ENCODE data around the gene ATXN7L1.
"Not testable (repeated sequence)": the region's sequence is repeated elsewhere in the genome, so short reads cannot be mapped to it uniquely, and the experiment has no call there.

Gene ATXN7L1

DNA sequence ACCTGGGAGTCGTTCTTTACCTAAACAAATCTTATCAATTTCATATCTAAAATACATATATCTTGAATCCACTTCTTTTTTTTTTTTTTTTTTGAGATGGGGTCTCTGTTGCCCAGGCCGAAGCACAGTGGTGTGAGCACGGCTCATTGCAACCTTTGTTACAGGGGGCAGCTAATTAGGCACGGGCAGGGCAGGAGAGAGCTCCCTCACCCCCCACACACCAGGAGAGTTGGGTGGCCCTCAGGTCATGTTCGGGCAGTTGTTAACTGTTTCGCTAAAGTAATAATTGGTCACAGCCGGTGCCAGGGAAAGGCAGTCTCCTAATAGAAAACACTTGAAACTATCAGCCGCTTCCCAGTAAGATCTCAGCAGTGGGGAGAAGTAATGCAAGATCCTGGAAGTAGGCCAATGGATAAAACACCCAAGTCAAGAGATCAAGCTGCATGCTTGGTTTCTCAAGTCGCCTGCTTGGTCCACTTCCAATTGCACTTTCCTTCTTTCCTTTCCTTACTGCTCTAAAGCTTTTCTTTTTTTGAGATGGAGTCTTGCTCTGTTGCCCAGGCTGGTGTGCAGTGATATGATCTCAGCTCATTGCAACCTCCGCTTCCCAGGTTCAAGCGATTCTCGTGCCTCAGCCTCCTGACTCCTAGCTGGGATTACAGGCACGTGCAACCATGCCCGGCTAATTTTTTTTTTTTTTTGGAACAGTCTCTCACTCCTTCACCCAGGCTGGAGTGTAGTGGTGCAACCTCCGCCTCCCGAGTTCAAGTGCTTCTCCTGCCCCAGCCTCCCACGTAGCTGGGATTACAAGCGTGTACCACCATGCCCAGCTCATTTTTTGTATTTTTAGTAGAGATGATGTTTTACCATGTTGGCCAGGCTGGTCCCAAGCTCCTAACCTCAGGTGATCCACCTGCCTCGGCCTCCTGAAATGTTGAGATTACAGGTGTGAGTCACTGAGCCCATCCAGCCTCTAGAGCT, 273.8 kb downstream of the ATXN7L1 start:
- DNase-seq, result no peak

DNA sequence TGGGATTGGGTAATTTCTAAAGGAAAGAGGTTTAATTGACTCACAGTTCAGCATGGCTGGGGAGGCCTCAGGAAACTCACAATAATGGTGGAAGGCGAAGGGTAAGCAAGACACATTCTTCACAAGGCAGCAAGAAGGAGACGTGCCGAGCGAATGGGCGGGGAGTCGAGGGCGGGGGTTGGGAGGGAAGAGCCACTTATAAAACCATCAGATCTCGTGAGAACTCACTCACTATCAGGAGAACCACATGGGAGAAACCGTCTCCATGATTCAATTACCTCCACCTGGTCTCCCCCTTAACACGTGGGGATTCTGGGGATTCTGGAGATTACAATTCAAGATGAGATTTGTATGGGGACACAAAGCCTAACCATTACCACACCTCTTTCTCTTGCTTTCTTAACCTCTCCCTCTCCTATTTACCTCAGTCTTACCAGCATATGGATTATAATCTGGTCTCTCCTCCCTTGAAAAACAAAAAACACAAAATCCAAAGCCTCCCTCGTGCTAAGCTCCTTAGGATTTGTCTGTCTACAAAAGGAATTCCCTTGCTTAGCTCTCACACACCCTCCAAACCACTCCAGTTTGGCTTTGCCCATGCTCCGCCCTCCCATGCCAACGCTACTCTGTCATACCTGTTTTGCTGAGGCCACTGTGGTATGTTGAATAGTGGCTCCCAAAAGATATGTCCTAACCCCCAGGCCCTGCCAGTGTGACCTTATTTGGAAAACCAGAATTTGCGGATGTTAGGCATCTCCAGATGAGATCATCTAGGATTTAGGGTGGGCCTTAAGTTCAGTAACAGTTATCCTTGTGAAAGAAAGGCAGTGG, 275.5 kb downstream of the ATXN7L1 start:
- DNase-seq, result no peak

DNA sequence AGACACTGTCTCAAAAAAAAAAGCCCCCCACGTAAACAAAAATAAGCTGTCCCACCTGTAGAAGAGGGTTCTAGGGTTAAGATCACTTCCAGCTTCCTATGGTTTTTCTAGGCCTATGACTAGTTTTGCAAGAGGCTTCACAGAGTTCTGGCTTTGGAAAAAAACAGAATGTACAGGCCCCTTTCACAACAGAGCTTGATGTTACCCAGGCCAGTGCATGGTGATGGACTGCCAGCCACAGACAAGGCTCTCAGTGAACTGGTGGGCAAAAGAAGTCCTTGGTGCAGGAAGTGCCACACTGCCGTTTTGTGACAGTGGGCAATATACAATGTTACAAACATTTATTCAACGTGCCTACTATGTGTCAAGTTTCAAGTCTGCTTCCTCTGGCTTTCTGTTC, 276.8 kb downstream of the ATXN7L1 start:
- DNase-seq, result no peak

DNA sequence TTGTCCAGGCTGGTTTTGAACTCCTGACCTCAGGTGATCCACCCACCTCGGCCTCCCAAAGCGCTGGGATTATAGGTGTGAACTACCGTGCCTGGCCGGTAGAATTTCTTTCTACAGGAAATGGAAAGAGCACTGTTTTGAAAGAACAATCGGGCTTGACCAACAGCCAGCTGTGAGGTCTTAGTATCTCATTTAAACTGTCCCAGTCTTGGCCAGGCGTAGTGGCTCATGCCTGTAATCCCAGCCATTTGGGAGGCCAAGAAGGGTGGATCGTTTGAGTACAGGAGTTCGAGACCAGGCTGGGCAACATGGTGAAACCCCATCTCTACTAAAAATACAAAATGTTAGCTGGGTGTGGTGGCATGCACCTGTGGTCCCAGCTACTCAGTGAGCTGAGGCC, 277.3 kb downstream of the ATXN7L1 start:
- DNase-seq, result not testable (repeated sequence)

DNA sequence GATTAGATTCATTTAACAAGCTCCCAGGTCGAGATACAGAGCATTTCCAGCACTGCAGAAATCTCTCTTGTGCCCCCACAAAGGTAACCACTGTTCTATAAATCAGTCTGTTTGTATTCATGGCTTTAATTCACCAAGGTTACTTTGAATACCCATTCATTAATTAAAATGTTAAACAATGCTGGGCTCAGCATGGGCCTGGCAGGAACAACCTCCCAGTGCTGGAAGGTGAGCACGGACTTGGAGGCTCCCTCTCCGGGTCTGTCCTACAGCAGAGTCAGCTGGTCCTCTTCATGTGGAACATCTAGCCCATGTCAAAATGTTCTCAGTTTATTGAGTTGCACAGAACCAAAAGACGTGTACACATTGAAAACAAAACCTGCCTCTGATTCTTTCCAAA, 279.5 kb downstream of the ATXN7L1 start:
- no peak for DNase-seq

DNA sequence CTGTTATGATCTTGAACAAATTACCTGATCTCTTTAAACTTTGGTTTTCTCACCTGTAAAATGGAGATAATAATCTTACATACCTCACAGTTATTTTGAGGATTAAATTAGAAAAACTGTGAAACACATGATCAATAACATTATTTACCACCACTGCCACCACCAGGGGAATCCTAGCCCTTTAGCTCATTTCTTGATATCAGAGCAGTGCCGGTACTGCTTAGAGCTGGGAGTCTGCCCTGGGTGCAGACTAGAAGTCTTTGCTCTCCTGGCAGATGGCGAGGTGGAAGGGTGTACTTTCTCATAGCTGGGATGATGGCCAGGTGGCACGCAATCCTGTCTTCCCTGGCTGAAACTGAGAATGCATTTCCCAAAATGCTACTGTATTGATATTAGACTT, 282.4 kb downstream of the ATXN7L1 start:
- DNase-seq, result no peak

DNA sequence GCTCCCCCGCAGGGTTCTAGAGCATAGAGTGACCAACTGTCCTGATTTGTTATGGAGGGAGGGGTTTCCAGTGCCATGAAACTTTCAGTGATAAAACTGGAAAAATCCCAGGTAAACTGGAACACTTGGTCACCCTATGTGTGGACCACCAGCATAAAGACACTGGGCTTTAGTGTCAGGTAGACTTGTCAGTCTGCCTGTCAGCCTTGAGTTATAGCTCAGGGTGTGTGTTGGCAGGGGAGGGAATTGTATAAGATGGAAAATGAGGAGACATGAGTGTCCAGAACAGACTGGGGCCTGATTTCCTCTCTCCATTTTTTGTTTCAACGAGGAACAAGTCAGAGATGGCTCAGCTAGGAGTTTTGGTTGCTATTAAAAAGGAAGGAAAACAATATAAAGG, 284.9 kb downstream of the ATXN7L1 start:
- DNase-seq, result no peak

DNA sequence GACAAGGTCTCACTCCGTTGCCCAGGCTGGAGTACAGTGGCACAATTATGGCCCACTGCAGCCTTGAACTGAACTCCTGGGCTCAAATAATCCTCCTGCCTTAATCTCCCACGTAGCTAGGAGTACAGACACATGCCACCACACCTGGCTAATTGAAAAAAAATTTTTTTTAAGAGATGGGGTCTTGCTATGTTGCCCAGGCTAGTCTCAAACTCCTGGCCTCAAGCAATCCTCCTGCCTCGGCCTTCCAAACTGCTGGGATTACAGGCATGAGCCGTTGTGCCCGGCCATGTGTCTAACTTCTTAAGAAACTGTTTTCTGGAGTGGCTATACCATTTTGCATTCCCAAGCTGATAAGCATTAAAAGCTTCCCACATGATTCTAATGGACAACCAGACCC, 285.6 kb downstream of the ATXN7L1 start:
- no peak for DNase-seq

DNA sequence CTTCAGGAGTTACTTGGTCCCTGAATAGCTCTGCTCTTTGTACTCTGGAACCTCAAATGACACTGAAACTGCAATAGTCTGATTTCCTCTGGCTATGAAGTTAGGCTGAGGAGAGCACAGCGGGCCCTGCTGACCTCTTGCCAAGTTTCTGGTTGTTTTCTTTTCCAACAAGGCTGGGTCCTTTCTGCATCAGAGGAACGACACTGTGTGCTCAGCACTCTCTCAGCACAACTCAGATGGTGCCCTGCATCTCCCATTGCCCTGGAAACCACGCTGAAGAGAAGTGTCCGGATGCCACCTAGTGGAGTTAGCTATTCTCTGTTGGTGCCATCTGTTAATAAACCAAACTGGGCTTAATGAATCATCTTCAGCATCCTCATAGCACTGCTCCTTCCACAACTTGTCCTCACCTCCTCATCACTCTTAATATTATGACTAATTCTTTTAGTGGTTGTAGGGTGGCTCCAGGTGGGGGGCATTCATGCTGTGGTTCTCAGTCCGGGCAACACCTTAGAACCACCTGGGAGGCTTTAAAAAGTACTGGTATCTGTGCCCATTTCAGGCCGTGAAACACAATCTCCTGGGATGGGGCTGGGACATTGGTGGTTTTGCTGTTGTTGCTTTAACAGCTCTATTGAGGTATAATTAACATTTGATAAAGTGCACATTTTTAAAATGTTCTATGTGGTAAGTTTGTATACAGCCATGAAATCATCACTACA, 286.9 kb downstream of the ATXN7L1 start:
- DNase-seq, result peak; percentile 63

DNA sequence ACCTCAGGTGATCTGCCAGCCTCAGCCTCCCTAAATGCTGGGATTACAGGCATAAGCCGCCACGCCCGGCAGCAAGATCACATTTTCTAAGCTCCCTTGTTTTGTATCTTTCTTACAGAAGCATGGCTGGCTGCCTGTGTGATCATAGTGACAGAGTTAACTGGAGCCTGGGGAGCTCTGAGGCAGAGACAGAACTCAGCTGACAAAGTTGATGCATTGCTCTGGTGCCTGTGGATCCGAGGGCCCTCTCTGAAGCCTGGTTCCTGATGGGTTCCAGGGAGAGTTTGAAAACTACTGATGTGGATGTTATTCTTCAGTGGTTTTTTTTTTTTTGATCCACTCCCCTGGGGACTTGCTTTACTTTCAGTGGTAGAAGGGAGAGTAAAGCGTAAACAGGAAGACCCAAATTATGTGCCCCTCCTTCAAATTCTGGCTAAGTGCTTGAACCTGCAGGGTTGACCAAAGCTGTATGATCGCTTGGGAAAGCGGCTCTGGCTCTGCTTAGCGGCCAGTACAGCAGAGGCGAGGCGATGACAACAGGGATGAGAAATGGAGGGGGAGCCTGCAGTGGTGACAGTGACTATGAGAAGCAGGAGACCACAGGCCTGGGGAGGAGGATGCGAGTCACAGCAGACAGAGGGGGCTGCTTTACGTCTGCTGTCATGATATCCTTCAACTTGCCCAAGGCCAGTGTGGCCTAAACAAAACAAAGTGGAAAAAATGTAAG, 288.3 kb downstream of the ATXN7L1 start:
- DNase-seq, result no peak

DNA sequence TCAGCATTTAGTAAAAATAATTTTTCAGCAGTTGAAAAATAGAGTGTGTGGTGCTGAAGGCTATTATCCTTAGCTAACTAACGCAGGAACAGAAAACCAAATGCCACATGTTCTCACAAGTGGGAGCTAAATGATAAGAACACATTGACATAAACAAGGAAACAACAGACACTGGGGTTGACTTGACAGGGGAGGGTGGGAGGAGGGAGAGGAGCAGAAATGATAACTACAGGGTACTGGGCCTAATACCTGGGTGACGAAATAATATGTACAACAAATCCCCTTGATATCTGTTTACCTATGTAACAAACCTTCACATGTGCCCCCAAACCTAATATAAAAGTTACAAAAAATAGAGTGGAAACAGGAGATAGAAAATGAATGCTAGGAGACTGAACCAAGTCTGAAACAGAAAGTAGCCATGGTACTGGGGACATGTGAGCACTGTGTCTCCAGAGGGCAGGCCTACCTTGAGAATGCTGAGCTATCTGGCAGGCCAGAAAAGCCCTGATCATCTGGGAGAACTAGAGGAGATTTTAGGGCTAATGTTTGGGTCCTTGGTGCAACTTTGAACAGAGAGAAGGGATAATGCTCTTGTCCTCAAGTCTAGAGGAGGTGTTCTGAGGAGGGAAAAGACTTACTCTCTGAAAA, 290.4 kb downstream of the ATXN7L1 start:
- no peak for DNase-seq

DNA sequence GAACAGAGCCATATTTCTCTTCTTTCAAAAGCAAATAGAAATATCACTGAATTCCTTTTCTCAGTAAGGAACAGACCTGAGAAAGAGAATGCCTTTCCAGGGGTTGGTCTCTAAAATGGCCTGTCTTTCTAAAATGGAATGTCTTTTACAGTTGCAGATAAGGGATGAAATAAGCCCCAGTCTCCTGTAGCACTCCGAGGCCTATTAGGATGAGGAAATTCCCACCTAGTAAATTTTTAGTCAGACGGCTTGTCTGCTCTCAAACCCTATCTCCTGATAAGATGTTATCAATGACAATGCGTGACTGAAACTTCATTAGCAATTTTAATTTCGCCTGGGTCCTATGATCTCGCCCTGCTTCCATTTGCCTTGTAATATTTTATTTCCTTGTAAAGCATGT, 292.2 kb downstream of the ATXN7L1 start:
- no peak for DNase-seq

DNA sequence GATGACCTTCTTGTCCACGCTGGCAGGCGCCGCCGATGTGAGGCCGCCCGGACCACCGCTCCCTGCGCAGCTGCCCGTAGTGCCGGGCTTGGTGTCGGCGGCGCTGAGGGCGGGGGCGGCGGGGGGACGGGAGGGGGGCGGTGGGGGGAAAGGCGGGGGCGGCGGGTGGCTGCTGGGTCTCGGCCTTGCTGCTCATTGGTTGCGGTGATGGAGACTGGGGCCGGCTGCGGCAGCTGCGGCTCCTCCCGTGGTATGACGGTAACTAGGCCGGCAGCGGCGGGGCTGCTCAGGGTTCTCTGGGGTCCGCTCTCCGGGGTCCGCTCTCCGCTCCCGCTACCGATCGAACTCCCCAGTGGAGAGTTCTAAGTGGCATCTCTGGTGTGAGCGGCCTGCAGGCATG, 293.3 kb downstream of the ATXN7L1 start:
- DNase-seq, result no peak

DNA sequence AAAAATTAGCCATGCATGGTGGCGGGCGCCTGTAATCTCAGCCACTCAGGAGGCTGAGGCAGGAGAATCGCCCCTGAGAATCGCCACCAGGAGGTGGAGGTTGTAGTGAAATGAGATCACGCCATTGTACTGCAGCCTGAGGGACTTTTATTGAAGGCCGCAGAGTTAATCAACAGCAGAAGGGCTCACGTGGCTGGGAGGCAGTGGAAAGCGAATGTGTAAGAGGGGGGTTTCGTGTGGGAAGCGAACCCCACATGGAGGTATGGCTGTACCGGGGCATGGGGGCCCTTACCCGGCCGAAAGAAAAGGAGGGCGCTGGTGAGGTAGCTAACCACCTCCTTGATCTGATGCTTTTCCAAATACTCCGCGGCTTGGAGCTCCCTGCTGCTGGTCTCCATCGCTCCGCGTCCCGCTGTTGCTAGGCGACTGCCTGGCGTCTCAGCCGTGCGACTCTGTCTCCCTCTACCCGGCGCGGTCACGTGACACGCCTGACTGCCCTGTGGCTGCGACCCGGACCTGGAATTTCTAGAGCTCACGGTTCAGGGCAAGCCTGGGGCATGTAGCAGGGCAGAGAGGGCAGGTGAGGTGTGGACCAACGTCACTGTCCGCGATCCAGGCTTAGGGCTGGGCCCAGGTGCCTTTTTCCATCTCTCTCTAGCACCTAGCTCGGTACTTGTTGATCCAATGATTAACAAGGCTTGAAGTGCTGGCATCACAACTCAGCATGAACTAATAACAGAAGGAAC, 295.2 kb downstream of the ATXN7L1 start, which contains the start of gene EFCAB10:
TSS of gene EFCAB10 (minus strand) at position 428 of the 746 bp plus-strand sequence. CDS start at position 398, 30 bp downstream.
- DNase-seq, result peak; percentile 23

DNA sequence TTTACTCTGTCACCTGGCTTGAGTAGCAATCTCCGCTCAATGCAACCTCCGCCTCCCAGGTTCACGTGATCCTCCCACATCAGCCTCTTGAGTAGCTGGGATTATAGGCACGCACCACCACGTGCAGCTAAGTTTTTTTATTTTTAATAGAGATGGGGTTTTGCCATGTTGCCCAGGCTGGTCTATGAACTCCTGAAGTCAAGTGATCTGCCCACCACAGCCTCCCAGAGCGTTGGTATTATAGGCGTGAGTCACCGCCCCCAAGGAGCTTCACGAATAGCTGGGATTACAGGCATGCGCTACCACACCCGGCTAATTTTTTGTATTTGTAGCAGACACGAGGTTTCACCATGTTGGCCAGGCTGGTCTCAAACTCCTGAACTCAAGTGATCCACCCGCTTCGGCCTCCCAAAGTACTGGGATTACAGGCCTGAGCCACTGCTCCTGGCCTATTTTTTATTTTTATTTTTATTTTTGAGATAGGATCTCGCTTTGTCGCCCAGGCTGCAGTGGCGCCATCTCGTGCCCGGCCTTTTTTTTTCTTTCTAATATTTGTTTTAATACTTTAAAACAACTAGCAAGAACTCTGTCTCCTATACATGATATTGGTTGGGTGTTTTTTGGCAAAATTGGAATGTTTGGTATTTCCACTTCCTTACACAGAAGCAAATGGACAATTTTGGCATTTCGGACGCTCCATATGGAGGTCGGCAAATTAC, 296.2 kb downstream of the ATXN7L1 start:
- DNase-seq, result no peak

DNA sequence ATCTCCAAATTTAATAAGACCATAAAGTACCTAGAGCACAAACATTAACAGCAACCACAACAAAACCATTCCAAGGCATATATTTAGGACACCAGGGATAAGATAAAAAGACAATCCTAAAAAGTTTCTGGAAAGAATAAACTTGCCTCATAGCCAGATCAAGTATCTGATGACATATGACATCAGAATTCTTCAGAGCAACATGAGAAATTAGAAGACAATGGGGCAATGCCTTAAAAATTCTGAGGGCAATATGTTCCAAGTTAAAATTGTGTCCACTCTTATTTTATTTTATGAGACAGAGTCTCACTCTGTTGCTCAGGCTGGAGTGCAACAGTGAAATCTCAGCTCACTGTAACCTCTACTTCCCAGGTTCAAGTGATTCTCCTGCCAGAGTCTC, 297.9 kb downstream of the ATXN7L1 start:
- no peak for DNase-seq

DNA sequence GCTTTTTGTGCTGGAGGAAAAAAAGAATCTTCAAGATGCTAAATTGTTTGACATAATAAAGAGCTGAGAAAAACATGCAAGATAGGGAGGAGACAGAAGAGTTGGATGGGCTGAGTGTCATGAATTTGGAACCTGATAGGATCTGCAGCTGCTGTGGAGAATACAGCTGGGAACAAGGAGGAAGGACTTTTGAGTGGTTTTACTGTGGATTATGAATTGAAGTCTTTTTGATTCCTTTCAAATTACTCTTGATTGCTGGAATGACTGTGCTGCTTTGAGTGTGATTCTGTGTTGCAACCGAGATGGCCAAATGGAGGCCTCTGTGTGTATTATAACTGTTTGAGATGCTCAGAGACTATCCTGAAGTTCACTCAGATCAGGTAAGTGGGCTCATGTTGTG, 299.1 kb downstream of the ATXN7L1 start:
- no peak for DNase-seq

DNA sequence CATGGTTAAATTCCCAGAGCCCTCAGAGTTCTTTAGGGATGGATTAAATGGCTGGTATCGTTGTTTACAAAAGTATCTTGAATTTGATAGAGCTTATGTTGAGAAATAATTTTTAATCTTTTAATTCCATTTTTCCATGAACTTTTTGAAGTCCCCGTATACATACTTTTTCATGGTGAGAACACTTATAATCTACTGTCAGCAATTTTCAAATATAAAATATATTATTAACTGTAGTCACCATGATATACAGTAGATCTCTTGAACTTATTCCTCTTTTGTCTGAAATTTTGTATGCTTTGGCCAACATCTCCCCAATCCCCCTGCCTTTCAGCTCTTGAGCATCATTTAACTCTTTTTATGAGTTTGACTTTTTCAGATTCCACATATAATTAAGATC, 304.5 kb downstream of the ATXN7L1 start:
- DNase-seq, result no peak

DNA sequence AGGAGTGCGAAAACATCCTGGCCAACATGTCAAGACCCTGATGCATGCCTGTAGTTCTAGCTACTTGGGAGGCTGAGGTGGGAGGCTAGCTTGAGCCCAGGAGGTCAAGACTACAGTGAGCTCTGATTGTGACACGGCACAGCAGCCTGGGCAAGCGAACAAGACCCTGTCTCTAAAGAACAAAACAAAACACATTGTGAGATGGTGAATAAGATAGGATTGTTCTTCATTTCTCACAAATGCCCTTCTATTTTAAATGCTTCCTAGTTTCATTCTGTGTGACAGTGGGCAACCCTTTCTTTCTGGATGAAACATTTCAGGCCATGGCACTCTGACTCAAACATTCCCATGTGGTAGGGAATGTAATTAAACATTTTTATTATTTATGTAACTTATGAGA, 308.6 kb downstream of the ATXN7L1 start:
- DNase-seq, result no peak

DNA sequence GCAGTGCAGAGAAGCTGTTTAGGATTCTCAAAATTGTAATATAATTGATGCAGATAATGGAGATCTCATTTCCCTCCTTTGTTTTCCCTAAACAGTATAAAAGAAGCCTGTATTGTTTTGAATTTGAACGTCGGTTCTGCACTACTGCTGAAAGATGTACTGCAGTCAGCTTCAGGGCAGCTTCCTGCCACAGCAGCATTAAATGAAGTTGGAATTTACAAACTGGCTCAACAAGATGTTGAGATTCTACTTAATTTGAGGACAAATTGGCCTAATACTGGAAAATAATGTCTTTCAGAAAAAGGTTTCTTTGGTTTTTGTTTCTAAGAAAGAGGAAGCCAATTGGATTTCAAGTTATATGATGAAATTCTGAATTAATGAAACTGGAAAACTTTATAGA, 309.4 kb downstream of the ATXN7L1 start:
- DNase-seq, result no peak
